Stimulated activated CD4-positive, alpha-beta T cell treated with anti-CD3 and anti-CD28 coated beads, Interleukin-2, amount 100 ng/mL, for 4 hours (primary cell): Measurements from ENCODE around the gene MYO1F.
"Not testable (repeated sequence)": the region's sequence is repeated elsewhere in the genome, so short reads cannot be mapped to it uniquely, and the experiment has no call there.

Experiments
- DNase-seq: peaks from one replicate; pipeline ENCODE4 v3.0.0-alpha.2; 2020; ENCODE audit warnings: low read depth

The MYO1F gene

DNA sequence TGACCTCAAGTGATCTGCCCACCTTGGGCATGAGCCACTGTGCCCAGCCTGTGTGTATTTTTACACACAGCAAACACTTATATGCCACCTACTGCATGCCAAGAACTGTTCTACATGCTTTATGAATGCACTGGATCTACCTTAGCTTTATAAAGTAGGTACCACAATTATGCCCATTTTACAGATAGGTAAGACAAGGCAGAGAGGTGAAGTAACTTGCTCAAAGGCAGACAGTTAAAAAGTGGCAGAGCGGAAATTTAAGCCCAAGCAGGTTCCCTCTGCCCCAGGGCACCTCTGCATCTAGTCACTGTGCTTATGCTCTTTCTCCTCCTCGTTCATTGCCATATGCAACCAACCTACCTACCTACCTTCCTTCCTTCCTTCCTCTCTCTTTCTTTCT, 22.8 kb upstream of the MYO1F start:
- DNase-seq = no peak

DNA sequence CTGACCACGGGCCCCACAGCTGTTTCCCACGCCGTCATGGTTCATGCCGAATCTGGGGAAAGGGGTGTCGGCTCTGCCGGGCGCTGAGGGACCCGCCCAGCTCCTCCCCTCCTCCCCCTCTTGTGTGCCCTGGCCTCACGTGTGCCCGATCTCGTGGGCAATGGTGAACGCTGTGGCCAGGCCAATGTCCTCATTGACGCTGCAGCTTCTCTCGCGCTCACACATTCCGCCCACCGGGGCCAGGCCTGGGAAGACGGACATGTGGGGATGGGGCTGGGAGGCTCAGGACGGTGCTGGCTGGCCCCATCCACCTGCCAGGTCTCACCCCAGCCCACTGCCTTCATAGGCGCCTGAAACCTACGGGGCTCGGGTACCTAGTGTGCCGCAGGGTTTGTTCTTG, 18.9 kb upstream of the MYO1F start:
- DNase-seq = no peak

GRCh38 chr19:8595651-8596050, 18.4 kb upstream of the MYO1F start:
- DNase-seq = no peak

DNA sequence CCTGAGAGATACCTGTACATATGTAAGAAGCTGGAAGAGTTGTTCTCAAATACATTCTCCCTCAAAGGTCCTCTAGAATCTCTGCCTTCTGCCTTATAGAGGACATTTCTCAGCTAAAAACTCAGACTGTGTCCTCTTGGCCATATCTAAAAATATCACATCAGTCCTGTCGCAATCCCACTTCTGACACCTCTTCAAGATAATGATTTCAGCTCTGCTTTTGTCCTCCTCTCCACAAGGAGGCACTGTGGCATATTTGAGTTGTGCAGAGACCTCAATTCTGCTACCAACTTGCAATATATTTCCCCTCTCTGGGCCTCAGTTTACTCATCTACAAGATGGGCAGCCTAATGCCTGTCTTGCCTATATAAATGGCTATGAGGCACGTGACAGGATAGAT, 16.7 kb upstream of the MYO1F start:
- no peak for DNase-seq

- peak; percentile 91 for DNase-seq
Observed at GRCh38 chr19:8592231-8593009, 15.2 kb upstream of the MYO1F start.

- DNase-seq = no peak
Observed at GRCh38 chr19:8589177-8589714, 12.0 kb upstream of the MYO1F start.

DNA sequence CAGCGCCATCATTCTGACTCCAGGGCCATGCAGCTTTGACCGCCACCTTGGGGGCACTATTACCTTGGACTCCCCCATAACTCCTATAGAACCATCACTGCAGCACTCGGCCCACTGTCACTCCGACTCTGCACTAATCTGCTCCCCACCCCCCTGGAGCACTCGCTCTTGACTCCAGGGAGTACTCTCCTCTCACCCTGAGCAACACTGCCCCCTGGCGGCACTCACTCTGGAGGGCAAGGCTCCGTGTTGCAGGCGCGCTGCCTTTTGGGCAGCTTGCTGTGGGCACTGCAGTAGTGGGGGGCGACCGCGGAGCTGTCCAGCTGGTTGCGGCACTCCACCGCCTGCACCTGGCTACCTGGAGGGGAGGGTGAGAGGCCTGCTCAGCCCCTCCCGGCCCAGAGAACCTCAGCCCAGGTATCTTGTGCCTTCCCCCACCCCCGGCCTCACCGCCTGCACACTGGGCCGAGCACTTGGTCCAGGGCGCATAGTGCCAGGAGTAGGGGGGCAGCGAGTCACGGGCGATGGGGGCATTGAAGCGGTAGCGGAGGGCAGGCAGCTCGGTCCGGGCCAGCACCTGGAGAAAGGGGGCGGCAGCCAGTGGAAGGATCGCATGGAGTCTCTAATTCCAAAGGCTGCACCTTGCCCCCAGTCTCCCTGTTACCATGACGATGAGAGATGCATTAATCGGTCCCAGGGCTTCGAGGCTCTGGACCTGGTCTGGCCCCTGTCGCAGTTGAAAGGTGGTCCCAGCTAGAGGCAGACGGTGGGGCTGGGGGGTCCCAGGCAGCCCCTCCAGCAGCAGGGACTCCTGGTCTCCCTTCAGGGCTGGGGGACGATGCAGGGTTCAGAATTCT, 8.9 kb upstream of the MYO1F start:
- no peak for DNase-seq

- no peak for DNase-seq
Observed at GRCh38 chr19:8584965-8585893, 8.0 kb upstream of the MYO1F start.

GRCh38 chr19:8580710-8581281, 3.6 kb upstream of the MYO1F start:
- peak; percentile 72 for DNase-seq

DNA sequence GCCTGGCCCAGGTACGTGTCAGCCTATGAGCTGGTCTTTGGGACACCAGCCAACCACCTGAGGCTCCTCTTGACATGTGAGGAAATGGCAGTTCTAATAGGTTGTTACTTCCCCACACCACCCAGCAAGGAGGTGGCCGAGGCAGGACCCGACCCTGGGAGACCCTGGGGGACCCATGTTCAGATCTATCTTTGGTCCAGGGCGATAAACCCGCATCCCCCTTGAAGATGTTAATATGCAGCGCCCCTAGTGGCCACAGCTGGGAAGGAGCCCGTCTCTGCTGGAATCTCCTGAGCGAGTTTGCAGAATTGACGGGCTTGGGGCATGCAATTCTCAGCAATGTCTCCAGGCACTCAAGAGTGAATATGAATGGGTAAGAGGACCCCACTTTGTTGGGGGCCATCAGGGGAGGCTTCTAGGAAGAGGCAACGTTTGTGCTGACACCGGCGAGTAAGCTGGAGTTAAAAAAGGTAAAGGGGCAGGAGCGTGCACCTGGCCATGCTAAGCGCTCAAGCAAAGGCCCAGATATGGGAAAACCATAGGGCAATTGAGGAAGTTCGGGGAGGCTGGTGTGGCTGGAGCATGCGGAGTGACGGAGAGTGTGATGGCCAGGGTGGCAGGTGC, 1.5 kb upstream of the MYO1F start:
- peak; percentile 64 for DNase-seq

GRCh38 chr19:8577741-8578140, 499 bp upstream of the MYO1F start:
- DNase-seq = no peak

DNA sequence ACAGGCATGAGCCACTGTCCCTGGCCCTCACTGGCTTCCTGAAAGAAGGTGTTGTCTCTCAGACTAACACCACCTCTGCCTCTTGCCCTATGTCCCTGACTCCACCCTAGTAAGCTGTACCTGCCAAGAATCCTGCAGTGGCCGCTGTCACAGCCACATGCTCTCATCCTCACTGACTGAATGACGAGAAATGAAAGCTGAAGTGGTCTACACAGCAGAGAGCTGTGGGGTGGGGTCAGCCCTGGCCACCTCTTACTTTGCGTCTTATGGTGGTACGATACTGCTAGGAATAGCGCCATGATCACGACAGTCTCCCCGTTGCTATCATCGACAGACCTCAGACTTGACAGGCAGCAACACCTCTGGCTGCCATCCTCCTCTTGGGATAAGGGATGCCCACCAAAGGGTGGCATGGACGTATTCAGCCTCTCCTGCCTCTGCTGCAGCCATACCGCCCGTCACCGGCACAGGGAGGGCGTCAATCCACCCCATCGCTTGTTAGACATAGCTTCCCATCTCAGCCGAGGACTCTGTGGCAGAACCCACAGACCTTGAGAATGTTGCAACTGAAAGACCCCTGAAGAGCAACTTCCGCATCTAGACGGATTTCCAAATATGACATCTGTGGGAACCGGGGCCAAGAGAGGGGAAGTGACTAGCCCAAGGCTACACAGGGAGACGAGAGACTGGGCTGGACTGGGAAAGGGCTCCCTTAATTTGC, 809 bp downstream of the MYO1F start:
- no peak for DNase-seq

GRCh38 chr19:8575467-8575997, 1.7 kb downstream of the MYO1F start:
- peak; percentile 35 for DNase-seq

- DNase-seq = not testable (repeated sequence)
Observed at GRCh38 chr19:8574619-8574922, 2.7 kb downstream of the MYO1F start.

DNA sequence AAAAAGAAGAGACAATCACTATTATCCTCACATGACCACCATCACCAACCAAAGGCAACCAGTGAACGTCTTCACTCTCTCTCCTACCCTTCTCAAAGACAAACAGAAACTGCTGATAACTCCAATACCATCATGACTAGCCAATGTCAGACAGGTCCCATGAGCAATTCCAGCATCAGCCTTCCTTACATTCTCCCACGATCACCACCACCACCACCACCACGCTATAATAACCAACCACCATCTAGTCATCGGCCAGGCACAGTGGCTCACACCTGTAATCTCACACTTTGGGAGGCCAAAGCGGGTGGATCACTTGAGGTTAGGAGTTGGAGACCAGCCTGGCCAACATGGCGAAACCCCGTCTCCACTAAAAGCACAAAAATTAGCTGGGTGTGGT, 3.9 kb downstream of the MYO1F start:
- no peak for DNase-seq

DNA sequence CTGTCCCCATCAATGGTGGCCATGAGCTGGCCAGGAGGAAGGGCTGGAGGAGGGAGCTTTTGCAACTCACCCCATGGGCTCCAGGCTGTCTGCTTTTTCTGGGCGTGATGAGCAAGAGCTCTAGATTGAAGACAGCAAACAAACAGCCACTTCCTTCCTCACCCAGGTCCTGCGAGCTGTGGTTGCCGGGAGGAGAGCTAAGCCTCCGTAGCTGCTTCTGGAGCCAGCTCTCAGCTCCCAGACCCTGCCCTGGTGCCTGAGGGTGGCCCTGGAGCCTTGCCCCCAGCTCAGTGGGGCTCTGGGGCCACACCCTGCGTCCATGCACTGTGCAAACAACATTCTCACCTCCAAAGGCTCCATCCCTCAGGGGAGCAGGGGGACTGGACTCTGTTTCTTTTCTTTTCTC, 6.2 kb downstream of the MYO1F start:
- DNase-seq = peak; percentile 24

DNA sequence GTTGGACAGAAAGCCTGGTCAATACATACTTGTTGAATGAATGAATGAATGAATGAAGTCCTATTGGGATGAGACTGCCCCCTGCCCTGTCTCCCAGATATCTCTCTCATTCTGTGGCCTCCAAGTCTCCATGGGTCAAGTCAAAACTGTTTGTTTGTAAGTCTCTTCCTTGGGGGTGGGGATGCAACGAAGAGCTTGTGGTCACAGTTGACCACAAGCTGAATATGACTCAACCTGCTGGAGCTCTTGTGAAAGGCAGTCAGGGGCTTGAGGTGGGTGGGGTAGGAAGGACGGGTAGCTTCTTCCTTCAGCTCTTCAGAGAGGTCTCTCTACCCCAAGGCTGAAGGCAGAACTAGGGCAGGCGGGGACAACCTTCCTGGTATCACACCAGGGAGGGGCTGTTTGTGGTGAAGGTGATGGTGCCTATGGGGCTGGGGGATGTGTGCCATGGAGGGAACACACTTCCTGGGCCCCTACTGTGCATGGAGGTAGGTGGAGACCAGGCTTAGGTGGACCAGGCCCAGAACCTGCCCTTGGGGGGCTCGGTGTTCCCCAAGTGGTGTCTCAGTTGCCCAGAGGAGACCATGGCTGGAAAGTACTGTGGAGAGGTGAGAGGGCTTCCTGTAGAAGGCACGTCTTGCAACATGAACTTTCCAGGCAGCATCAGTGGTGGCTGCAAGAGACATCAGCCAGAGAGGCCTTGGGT, 8.0 kb downstream of the MYO1F start:
- peak; percentile 37 for DNase-seq

GRCh38 chr19:8567522-8568172, 9.6 kb downstream of the MYO1F start:
- DNase-seq = no peak

DNA sequence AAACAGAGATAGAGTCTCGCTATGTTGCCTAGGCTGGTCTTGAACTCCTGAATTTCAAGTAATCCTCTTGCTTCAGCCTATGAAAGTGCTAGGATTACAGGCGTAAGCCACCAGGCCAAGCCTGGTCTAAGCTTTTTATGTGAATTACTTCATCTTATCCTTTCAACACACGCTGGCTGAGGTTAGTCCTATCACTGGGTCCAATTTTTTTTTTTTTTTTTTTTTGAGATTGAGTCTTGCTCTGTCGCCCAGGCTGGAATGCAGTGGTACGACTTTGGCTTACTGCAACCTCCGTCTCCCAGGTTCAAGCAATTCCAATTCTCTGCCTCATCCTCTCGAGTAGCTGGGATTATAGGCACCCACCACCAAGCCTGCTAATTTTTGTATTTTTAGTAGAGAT, 10.4 kb downstream of the MYO1F start:
- DNase-seq = no peak
